HCT116 (cell line): ENCODE results near the gene IGSF10. TPM values are rescaled to one million over a fixed set of nuclear protein-coding genes. Genes with fewer than 3 reads are reported as not detected.

Source experiments
- ATAC-seq: fragments of 200-7000 bp; cut with Tn5 transposase; 2 replicates; pipeline ENCODE4 v1.9.1; 2020; ENCODE audit warnings: mild to moderate bottlenecking, moderate library complexity
- BruUV-seq: library from RNA; stranded (reverse); fragments of 400-500 nt; replicated peaks from 2 replicates; lab custom pipeline; 2021; lab: Mats Ljungman, UMichigan
- CTCF ChIA-PET: fragments of 300-600 bp; sonication (Branson Sonifier 250); formaldehyde crosslinking; loops from one replicate; lab custom pipeline; 2021; ENCODE audit warnings: antibody characterized with exemption; lab: Charles Lee
- POLR2A ChIA-PET: fragments of 300-600, 350-600 bp; sonication (Branson Sonifier 250); formaldehyde crosslinking; loops from one replicate; lab custom pipeline; 2021; ENCODE audit warnings: antibody characterized with exemption; lab: Charles Lee
- RAD21 ChIA-PET, 2 experiments: fragments of 300-600 bp; sonication (Branson Sonifier 250); formaldehyde crosslinking; loops; one replicate each; lab custom pipeline; 2023; ENCODE audit warnings: low total read pairs in 2 of 2; ENCODE audit not compliant: uncharacterized antibody in 2 of 2, unreplicated experiment in 2 of 2, low non-redundant PET in 1 of 2; lab: Charles Lee
- DNase-seq: peaks from one replicate; pipeline ENCODE4 v3.0.0-alpha.2; 2010; ENCODE audit warnings: low read depth, low spot score
- H2AFZ ChIP-seq: fragments of 200-600 bp; shearing (Covaris generic), sonication (generic); 2 replicates; pipeline ENCODE4 v1.6.1; 2017; ENCODE audit warnings: low read depth, mixed run types, mixed read lengths, antibody characterized with exemption, low read length; ENCODE audit not compliant: poor library complexity, severe bottlenecking
- H3K27ac ChIP-seq: 2 replicates; pipeline ENCODE4 v1.5.1; 2012; ENCODE audit warnings: low read depth, low read length
- H3K27me3 ChIP-seq: fragments of 200-600 bp; sonication (generic); 2 replicates; pipeline ENCODE4 v1.6.1; 2016; ENCODE audit warnings: mixed run types, low read length, mixed read lengths; ENCODE audit not compliant: insufficient read depth
- H3K36me3 ChIP-seq, 2 experiments: fragments of 200-500 bp in 1 of 2; fragments of 200-600 bp in 1 of 2; sonication (Bioruptor generic) in 1 of 2; sonication (generic) in 1 of 2; 2 replicates each; pipeline versions ENCODE4 v1.5.1 to v1.6.1; 2014 to 2016; ENCODE audit warnings: low read length in 2 of 2, inconsistent platforms in 1 of 2, mixed read lengths in 1 of 2, mixed run types in 1 of 2; ENCODE audit not compliant: insufficient read depth in 2 of 2, control insufficient read depth in 1 of 2
- H3K4me1 ChIP-seq, 2 experiments: fragments of 200-600 bp in 1 of 2; sonication (generic) in 1 of 2; 2 replicates each; pipeline versions ENCODE4 v1.5.1 to v1.6.1; 2012 to 2017; ENCODE audit warnings: low read length in 2 of 2, inconsistent platforms in 1 of 2, mild to moderate bottlenecking in 1 of 2, mixed read lengths in 1 of 2, mixed run types in 1 of 2, moderate library complexity in 1 of 2; ENCODE audit not compliant: insufficient read depth in 2 of 2, control insufficient read depth in 1 of 2
- H3K4me2 ChIP-seq: fragments of 200-600 bp; sonication (generic); 2 replicates; pipeline ENCODE4 v1.6.1; 2017; ENCODE audit warnings: mixed run types, low read length, mixed read lengths
- H3K4me3 ChIP-seq, 2 experiments: fragments of 200-600 bp in 1 of 2; sonication (generic) in 1 of 2; replicated peaks in 1 of 2; 2 replicates each; pipeline ENCODE4 v1.5.1; 2011 to 2016; ENCODE audit warnings: low read length in 2 of 2, control low read depth in 1 of 2, low read depth in 1 of 2, mild to moderate bottlenecking in 1 of 2, mixed read lengths in 1 of 2, mixed run types in 1 of 2
- H3K79me2 ChIP-seq: fragments of 200-600 bp; sonication (generic); 2 replicates; pipeline ENCODE4 v1.6.1; 2017; ENCODE audit warnings: mild to moderate bottlenecking, mixed run types, low read length, moderate library complexity, mixed read lengths; ENCODE audit not compliant: insufficient read depth
- H3K9ac ChIP-seq: fragments of 200-600 bp; sonication (generic); 2 replicates; pipeline ENCODE4 v1.6.1; 2016; ENCODE audit warnings: low read length, mixed read lengths
- H3K9me2 ChIP-seq: fragments of 200-600 bp; sonication (generic), shearing (Covaris generic); 2 replicates; pipeline ENCODE4 v1.6.1; 2017; ENCODE audit warnings: mixed run types, mild to moderate bottlenecking, moderate library complexity; ENCODE audit not compliant: insufficient read depth
- H3K9me3 ChIP-seq, 2 experiments: fragments of 200-500 bp in 1 of 2; fragments of 200-600 bp in 1 of 2; sonication (Bioruptor generic) in 1 of 2; sonication (generic) in 1 of 2; 2 replicates each; pipeline ENCODE4 v1.6.1; 2014 to 2017; ENCODE audit warnings: low read length in 2 of 2, mixed read lengths in 2 of 2, inconsistent platforms in 1 of 2, low read depth in 1 of 2, mild to moderate bottlenecking in 1 of 2, mixed run types in 1 of 2, moderate library complexity in 1 of 2; ENCODE audit not compliant: control insufficient read depth in 1 of 2, insufficient read depth in 1 of 2
- H4K20me1 ChIP-seq: fragments of 200-600 bp; sonication (generic), shearing (Covaris generic); 2 replicates; pipeline ENCODE4 v1.6.1; 2017; ENCODE audit warnings: mixed run types, mild to moderate bottlenecking, moderate library complexity; ENCODE audit not compliant: insufficient read depth
- CEBPB ChIP-seq: IDR thresholded peaks from 2 replicates; pipeline ENCODE4 v1.6.1; 2012; ENCODE audit warnings: low read depth
- EGR1 ChIP-seq: IDR thresholded peaks from 2 replicates; pipeline ENCODE4 v1.6.1; 2012; ENCODE audit warnings: low read depth
- ELF1 ChIP-seq: IDR thresholded peaks from 2 replicates; pipeline ENCODE4 v1.6.1; 2012; ENCODE audit warnings: low read depth, borderline replicate concordance
- FOSL1 ChIP-seq: IDR thresholded peaks from 2 replicates; pipeline ENCODE4 v1.6.1; 2012; ENCODE audit warnings: low read depth
- JUND ChIP-seq: IDR thresholded peaks from 2 replicates; pipeline ENCODE4 v1.6.1; 2012
- RAD21 ChIP-seq: IDR thresholded peaks from 2 replicates; pipeline ENCODE4 v1.6.1; 2012; ENCODE audit warnings: low read depth, mild to moderate bottlenecking
- SP1 ChIP-seq: IDR thresholded peaks from 2 replicates; pipeline ENCODE4 v1.6.1; 2012; ENCODE audit warnings: low read depth
- TCF7L2 ChIP-seq: IDR thresholded peaks from 2 replicates; pipeline ENCODE4 v1.7.0; 2011; ENCODE audit warnings: borderline replicate concordance, inconsistent platforms; ENCODE audit not compliant: insufficient read depth, insufficient read length; ENCODE audit errors: extremely low read depth
- YY1 ChIP-seq: IDR thresholded peaks from 2 replicates; pipeline ENCODE4 v1.6.1; 2011; ENCODE audit warnings: low read length, low read depth, moderate library complexity, mild to moderate bottlenecking; ENCODE audit not compliant: insufficient replicate concordance; ENCODE audit errors: extremely low read depth
- ZBTB33 ChIP-seq: IDR thresholded peaks from 2 replicates; pipeline ENCODE4 v1.6.1; 2011; ENCODE audit warnings: mild to moderate bottlenecking, low read length, moderate library complexity; ENCODE audit not compliant: insufficient replicate concordance; ENCODE audit errors: extremely low read depth
- ZFX ChIP-seq: fragments of 450-650 bp; IDR thresholded peaks from 2 replicates; pipeline ENCODE4 v1.6.1; 2017
- intact Hi-C: fragments of 100-400 bp; cut with micrococcal nuclease; formaldehyde crosslinking; loops from 2 replicates; pipeline ENCODE4 v1.10.0; 2022
- total RNA-seq: library from RNA; stranded (reverse); gene quantifications from one replicate; pipeline ENCODE4 v1.2.1, GENCODE V29; 2021; ENCODE audit not compliant: unreplicated experiment
- TF ChIP-seq, protein P1 (sequence below), 3 experiments: fragments of 200-600 bp in 1 of 3; sonication (generic) in 1 of 3; IDR thresholded peaks in 2 of 3; conservative IDR thresholded peaks in 1 of 3; 2 replicates each; pipeline ENCODE4 v1.5.1; 2012 to 2017; ENCODE audit warnings: low read depth in 2 of 3, low read length in 2 of 3, antibody characterized with exemption in 1 of 3, borderline replicate concordance in 1 of 3, control low read depth in 1 of 3, mild to moderate bottlenecking in 1 of 3, mixed read lengths in 1 of 3, mixed run types in 1 of 3, moderate library complexity in 1 of 3; ENCODE audit not compliant: insufficient read depth in 1 of 3

IGSF10 gene
- total RNA-seq, 1 experiment from 2014 or later: 0.02 TPM

GRCh38 chr3:151436675-151437446, 24.0 kb downstream of the IGSF10 start:
- H3K9me3 ChIP-seq: no peaks in the 10 kb centered on the region
- TF ChIP-seq JUND (no peak), EGR1 (no peak), SP1 (no peak)
- TF ChIP-seq, protein P1, sequence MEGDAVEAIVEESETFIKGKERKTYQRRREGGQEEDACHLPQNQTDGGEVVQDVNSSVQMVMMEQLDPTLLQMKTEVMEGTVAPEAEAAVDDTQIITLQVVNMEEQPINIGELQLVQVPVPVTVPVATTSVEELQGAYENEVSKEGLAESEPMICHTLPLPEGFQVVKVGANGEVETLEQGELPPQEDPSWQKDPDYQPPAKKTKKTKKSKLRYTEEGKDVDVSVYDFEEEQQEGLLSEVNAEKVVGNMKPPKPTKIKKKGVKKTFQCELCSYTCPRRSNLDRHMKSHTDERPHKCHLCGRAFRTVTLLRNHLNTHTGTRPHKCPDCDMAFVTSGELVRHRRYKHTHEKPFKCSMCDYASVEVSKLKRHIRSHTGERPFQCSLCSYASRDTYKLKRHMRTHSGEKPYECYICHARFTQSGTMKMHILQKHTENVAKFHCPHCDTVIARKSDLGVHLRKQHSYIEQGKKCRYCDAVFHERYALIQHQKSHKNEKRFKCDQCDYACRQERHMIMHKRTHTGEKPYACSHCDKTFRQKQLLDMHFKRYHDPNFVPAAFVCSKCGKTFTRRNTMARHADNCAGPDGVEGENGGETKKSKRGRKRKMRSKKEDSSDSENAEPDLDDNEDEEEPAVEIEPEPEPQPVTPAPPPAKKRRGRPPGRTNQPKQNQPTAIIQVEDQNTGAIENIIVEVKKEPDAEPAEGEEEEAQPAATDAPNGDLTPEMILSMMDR (IDR thresholded peaks at IDR 0.05 in 2 of 3, conservative IDR thresholded peaks at IDR 0.05 in 1 of 3; ENCODE audit: borderline replicate concordance in 1 of 3, insufficient read depth in 1 of 3, low read depth in 2 of 3, low read length in 2 of 3): no peak
- H4K20me1 ChIP-seq: no peaks in the 10 kb centered on the region
- H2AFZ ChIP-seq: no peak overlapping the region
- DNase-seq (no peak), ATAC-seq (no peak)
- ChIA-PET CTCF (interaction anchor here (5.5 kb wide), 1 partner anchor 401 kb away, joined by 106 read pairs; no protein-coding TSS in a partner anchor), RAD21 (no interaction called here), POLR2A (no interaction called here)
- H3K79me2 ChIP-seq: no peaks in the 10 kb centered on the region
- BruUV-seq: no TSS peak
- H3K27me3 ChIP-seq: no peaks in the 10 kb centered on the region
- intact Hi-C loops: loop anchor here (5.0 kb wide), 1 partner anchor 145 kb away; no protein-coding TSS in a partner anchor
- no peak overlapping the region for H3K27ac ChIP-seq
- H3K4me1 ChIP-seq: peaks cover 0 to 3% of the 10 kb centered on the region in 2 experiments; a peak in 1 of 4 replicates
- no peaks in the 10 kb centered on the region for H3K9me2 ChIP-seq
- H3K4me2 ChIP-seq: no peak overlapping the region
- no peaks in the 10 kb centered on the region for H3K36me3 ChIP-seq
- H3K9ac ChIP-seq: no peak overlapping the region
- no peak overlapping the region for H3K4me3 ChIP-seq

- no peak overlapping the region for H3K27ac ChIP-seq
- RAD21 ChIA-PET: no interaction called here
- POLR2A ChIA-PET: no interaction called here
- H3K79me2 ChIP-seq: no peaks in the 10 kb centered on the region
- no peaks in the 10 kb centered on the region for H3K27me3 ChIP-seq
- no TSS peak for BruUV-seq
- H3K9me3 ChIP-seq: no peaks in the 10 kb centered on the region
- no peak overlapping the region for H2AFZ ChIP-seq
- intact Hi-C loops: no loop called here
- H3K4me3 ChIP-seq: no peak overlapping the region
- no peaks in the 10 kb centered on the region for H4K20me1 ChIP-seq
- no peaks in the 10 kb centered on the region for H3K36me3 ChIP-seq
- no peaks in the 10 kb centered on the region for H3K9me2 ChIP-seq
- CTCF ChIA-PET: interaction anchor here (1.2 to 2.0 kb wide), 3 partner anchors 8 to 405 kb away, joined by 3 to 4 read pairs (median 3); no protein-coding TSS in a partner anchor
- no peak overlapping the region for H3K9ac ChIP-seq
- DNase-seq: no peak
- ATAC-seq: no peak
- H3K4me2 ChIP-seq: no peak overlapping the region
- peaks cover 0 to 3% of the 10 kb centered on the region in 2 experiments; a peak in 1 of 4 replicates for H3K4me1 ChIP-seq
- TF ChIP-seq ZFX: no peak
- TF ChIP-seq ZBTB33: no peak
- no peak for TF ChIP-seq ELF1
- no peak for TF ChIP-seq RAD21
- no peak for TF ChIP-seq YY1
- TF ChIP-seq FOSL1: no peak
- TF ChIP-seq SP1: no peak
- no peak for TF ChIP-seq TCF7L2
- TF ChIP-seq JUND: no peak
- no peak for TF ChIP-seq CEBPB
Measured at GRCh38 chr3:151434151-151434890, 26.5 kb downstream of the IGSF10 start.
